ENCODE measurements around the gene PTPRA.

DNA sequence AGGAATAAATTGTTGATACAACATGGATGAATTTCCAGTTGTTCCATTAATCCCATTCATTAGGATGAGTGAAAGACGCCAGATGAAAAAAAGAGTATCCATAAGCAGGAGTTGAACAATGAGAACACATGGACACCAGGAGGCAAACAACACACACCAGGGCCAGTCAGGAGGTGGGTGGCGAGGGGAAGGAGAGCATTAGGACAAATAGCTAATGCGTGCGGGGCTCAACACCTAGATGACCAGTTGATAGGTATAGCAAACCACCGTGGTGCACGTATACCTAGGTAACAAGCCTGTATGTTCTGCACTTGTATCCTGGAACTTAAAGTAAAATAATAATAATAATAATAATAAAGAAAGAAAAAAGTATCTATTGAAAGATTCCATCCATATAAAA lies 43.9 kb upstream of the PTPRA start:
- TF ChIP-seq, protein P1, sequence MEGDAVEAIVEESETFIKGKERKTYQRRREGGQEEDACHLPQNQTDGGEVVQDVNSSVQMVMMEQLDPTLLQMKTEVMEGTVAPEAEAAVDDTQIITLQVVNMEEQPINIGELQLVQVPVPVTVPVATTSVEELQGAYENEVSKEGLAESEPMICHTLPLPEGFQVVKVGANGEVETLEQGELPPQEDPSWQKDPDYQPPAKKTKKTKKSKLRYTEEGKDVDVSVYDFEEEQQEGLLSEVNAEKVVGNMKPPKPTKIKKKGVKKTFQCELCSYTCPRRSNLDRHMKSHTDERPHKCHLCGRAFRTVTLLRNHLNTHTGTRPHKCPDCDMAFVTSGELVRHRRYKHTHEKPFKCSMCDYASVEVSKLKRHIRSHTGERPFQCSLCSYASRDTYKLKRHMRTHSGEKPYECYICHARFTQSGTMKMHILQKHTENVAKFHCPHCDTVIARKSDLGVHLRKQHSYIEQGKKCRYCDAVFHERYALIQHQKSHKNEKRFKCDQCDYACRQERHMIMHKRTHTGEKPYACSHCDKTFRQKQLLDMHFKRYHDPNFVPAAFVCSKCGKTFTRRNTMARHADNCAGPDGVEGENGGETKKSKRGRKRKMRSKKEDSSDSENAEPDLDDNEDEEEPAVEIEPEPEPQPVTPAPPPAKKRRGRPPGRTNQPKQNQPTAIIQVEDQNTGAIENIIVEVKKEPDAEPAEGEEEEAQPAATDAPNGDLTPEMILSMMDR (conservative IDR thresholded peaks at IDR 0.05; ENCODE audit: low read length) = no peak
- TF ChIP-seq EZH2phosphoT487 (IDR thresholded peaks at IDR 0.05; ENCODE audit: borderline replicate concordance, low read depth, low read length) = no peak
